NCI-H2196 treated with DMSO at 0.1 percent for 48 hours (cell line): ENCODE results near the gene PIGN.

ENCODE experiments used
- DNase-seq: peaks from one replicate; lab custom pipeline; 2025; ENCODE audit not compliant: unreplicated experiment; lab: John Stamatoyannopoulos, UW

PIGN gene

GRCh38 chr18:62017618-62018017 is 169.2 kb downstream of the PIGN start:
- DNase-seq, result no peak

GRCh38 chr18:62011416-62011815 is 175.4 kb downstream of the PIGN start:
- no peak for DNase-seq

GRCh38 chr18:62009521-62009920 is 177.3 kb downstream of the PIGN start:
- DNase-seq, result no peak

GRCh38 chr18:62001396-62001795 is 185.5 kb downstream of the PIGN start:
- no peak for DNase-seq

GRCh38 chr18:61998957-61999356 is 187.9 kb downstream of the PIGN start:
- no peak for DNase-seq

- no peak for DNase-seq
These were observed 188.5 kb downstream of the PIGN start for GRCh38 chr18:61998335-61998734.

GRCh38 chr18:61995618-61996017 is 191.2 kb downstream of the PIGN start:
- DNase-seq, result no peak

GRCh38 chr18:61993831-61994230 is 193.0 kb downstream of the PIGN start:
- DNase-seq, result no peak

GRCh38 chr18:61992923-61993322 is 193.9 kb downstream of the PIGN start:
- DNase-seq, result no peak

- no peak for DNase-seq
These were observed 194.6 kb downstream of the PIGN start for GRCh38 chr18:61992285-61992684.

- no peak for DNase-seq
These were observed 195.0 kb downstream of the PIGN start for GRCh38 chr18:61991836-61992235.

GRCh38 chr18:61991201-61991600 is 195.7 kb downstream of the PIGN start:
- no peak for DNase-seq
